Stimulated activated CD8-positive, alpha-beta memory T cell treated with anti-CD3 and anti-CD28 coated beads, Interleukin-15, amount 100 ng/mL, for 24 hours (primary cell): Measurements from ENCODE around the gene BANK1.

Experiments used
- DNase-seq: peaks from one replicate; pipeline ENCODE4 v3.0.0-alpha.2; 2020; ENCODE audit warnings: low read depth

The BANK1 gene

GRCh38 chr4:101823864-101824263 lies 33.3 kb downstream of the BANK1 start:
- no peak for DNase-seq

GRCh38 chr4:101824500-101824899 lies 34.0 kb downstream of the BANK1 start:
- DNase-seq: no peak

- DNase-seq: no peak
Observed at GRCh38 chr4:101825953-101826352, 35.4 kb downstream of the BANK1 start.

- DNase-seq: no peak
Observed at GRCh38 chr4:101831816-101832215, 41.3 kb downstream of the BANK1 start.

- DNase-seq: no peak
Observed at GRCh38 chr4:101833480-101833879, 43.0 kb downstream of the BANK1 start.

- no peak for DNase-seq
Observed at GRCh38 chr4:101835121-101835904, 44.8 kb downstream of the BANK1 start.

- DNase-seq: no peak
Observed at GRCh38 chr4:101843054-101843453, 52.5 kb downstream of the BANK1 start.

- no peak for DNase-seq
Observed at GRCh38 chr4:101846550-101846949, 56.0 kb downstream of the BANK1 start.

- no peak for DNase-seq
Observed at GRCh38 chr4:101850698-101851097, 60.2 kb downstream of the BANK1 start.

GRCh38 chr4:101851672-101852071 lies 61.1 kb downstream of the BANK1 start:
- no peak for DNase-seq

GRCh38 chr4:101853028-101853427 lies 62.5 kb downstream of the BANK1 start:
- no peak for DNase-seq

GRCh38 chr4:101853691-101854090 lies 63.2 kb downstream of the BANK1 start:
- DNase-seq: no peak

- DNase-seq: no peak
Observed at GRCh38 chr4:101855239-101855638, 64.7 kb downstream of the BANK1 start.

- no peak for DNase-seq
Observed at GRCh38 chr4:101856149-101856548, 65.6 kb downstream of the BANK1 start.

- DNase-seq: no peak
Observed at GRCh38 chr4:101857176-101857575, 66.6 kb downstream of the BANK1 start.

GRCh38 chr4:101858641-101859040 lies 68.1 kb downstream of the BANK1 start:
- DNase-seq: no peak

- DNase-seq: no peak
Observed at GRCh38 chr4:101862595-101862994, 72.1 kb downstream of the BANK1 start.

GRCh38 chr4:101864660-101865059 lies 74.1 kb downstream of the BANK1 start:
- DNase-seq: no peak

- no peak for DNase-seq
Observed at GRCh38 chr4:101865501-101866062, 75.1 kb downstream of the BANK1 start.

- DNase-seq: no peak
Observed at GRCh38 chr4:101870874-101871273, 80.3 kb downstream of the BANK1 start.

- no peak for DNase-seq
Observed at GRCh38 chr4:101871962-101872676, 81.6 kb downstream of the BANK1 start.

- no peak for DNase-seq
Observed at GRCh38 chr4:101885574-101885973, 95.0 kb downstream of the BANK1 start.

GRCh38 chr4:101886826-101887225 lies 96.3 kb downstream of the BANK1 start:
- DNase-seq: no peak
